ENCODE data around the gene WSCD2.

GRCh38 chr12:108265505-108265904 lies 136.4 kb downstream of the WSCD2 start:
- no peak for TF ChIP-seq CTCF (IDR thresholded peaks at IDR 0.05; ENCODE audit: insufficient read depth, low read length)
- TF ChIP-seq POLR2AphosphoS5 (IDR thresholded peaks at IDR 0.05; ENCODE audit: low read depth) = no peak
- no peak for TF ChIP-seq GABPA (IDR thresholded peaks at IDR 0.05; ENCODE audit: low read depth)
- TF ChIP-seq REST (IDR thresholded peaks at IDR 0.05; ENCODE audit: insufficient replicate concordance, low read depth) = no peak
- TF ChIP-seq SPI1 (IDR thresholded peaks at IDR 0.05; ENCODE audit: borderline replicate concordance, low read depth) = no peak

All from HL-60 (cell line).